HG02623 (cell line): ENCODE measurements around the gene ZNF491.
"Not testable (repeated sequence)": the region's sequence is repeated elsewhere in the genome, so short reads cannot be mapped to it uniquely, and the experiment has no call there.

Experiments used
- ATAC-seq: cut with Tn5 transposase; IDR thresholded peaks from one replicate; pipeline ENCODE4 v1.9.1; 2021; ENCODE audit warnings: moderate library complexity; ENCODE audit not compliant: unreplicated experiment

ZNF491 gene

DNA sequence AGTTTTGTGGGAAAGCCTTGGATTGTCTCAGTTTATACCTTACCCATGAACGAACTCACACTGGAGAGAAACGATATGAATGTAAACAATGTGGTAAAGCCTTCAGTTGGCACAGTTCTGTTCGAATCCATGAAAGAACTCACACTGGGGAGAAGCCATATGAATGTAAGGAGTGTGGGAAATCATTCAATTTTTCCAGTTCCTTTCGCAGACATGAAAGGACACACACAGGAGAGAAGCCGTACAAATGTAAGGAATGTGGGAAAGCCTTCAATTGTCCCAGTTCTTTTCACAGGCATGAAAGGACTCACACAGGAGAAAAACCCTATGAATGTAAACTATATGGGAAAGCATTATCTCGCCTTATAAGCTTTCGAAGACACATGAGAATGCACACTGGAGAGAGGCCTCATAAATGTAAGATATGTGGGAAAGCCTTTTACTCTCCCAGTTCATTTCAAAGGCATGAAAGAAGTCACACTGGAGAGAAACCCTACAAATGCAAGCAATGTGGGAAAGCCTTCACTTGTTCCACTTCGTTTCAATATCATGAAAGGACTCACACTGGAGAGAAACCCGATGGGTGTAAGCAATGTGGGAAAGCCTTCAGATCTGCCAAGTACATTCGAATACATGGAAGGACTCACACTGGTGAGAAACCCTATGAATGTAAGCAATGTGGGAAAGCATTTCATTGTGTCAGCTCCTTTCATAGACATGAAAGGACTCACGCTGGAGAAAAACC is 8.2 kb downstream of the ZNF491 start:
- ATAC-seq: no peak

DNA sequence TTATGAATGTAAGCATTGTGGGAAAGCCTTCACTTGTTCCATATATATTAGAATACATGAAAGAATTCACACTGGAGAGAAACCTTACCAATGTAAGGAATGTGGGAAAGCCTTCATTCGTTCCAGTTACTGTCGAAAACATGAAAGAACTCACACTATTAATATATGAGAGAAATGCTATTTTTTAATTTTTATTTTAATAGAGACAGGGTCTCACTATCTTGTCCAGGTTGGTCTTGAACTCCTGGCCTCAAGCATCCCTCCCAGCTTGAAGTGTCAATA is 8.7 kb downstream of the ZNF491 start:
- no peak for ATAC-seq

GRCh38 chr19:11813703-11814028 is 15.3 kb downstream of the ZNF491 start:
- no peak for ATAC-seq

DNA sequence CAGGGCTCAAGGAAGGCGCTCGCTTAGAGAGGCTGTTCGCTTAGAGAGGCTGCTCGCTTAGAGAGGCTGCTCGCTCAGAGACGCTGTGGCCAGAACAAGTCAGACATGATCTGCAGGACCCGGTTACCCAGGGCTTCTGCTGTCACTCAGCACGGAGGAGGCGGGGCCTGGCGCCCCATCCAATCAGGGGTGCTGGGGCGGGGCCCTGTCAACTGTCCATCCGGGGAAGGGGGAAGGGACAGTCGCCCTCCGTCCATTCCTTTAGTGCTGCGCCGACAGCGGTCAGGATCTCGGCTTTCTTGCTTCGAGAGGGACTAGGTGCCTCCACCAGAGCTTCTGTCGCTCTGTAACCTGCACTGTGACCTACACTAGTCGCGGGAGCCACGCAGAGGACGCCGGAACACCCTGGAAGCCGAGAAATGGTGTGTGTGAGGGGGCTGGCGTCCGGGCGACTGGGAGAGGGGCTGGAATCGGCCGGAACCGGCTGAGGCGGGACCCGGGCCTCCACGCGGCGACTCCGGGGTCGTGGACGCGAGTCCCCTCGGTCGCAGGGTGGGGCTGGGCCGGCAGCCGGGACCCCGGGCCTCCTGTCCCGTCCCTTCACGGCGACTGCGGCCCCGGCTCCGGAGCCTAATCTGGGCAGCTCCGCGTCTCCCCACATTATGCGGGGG is 15.8 kb downstream of the ZNF491 start, which contains the start of gene ZNF440:
ZNF440 (plus strand) TSS at position 245 of the 671 bp plus-strand sequence; CDS start at position 420, 175 bp downstream.
- peak; percentile 97 for ATAC-seq

DNA sequence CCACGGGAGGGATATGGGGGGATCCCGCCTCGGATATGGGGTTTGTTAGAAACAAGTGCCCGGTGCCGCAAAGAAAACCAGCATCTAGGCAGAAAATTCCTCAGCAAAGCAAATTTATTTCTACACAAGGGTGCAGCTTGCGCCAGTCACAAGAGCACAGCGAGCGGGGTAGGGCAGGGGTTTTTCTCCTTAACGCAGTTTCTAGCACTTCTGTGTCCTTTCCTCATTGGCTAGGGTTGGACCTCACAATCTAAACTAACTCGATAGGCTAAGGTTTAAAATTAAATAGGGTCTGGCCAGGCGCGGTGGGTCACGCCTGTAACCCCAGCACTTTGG is 16.3 kb downstream of the ZNF491 start:
- no peak for ATAC-seq

DNA sequence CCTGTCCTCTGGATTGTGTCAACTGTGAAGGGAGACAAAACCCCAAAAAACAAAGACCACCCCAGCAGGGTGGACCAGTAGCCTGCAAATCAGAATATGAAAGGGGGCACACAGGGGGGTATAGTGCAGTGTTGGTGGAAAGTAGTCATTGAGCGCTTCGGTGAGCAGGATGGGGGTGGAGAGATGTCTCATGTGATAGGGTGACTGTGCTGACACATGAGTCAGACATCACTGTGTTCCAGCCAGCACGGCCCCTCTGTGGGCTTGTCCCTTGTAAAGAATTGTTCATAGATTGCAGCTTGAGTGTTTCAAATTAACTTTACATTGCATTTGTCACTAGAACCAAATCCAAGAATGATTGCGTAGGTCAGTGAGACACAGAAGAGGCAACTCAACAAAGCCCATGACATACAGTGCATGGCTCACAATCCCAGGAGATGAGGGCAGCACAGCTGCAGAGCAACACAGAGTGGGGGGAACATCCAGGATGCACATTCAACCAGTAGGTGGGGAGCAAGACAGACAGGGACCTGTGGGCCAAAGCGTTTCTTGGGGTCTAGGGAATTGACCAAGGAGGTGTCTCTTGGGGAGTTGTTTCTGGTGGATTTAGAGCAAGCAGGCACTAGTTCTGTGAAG is 23.3 kb downstream of the ZNF491 start:
- ATAC-seq: no peak

GRCh38 chr19:11828957-11829876 is 30.9 kb downstream of the ZNF491 start:
- not testable (repeated sequence) for ATAC-seq

DNA sequence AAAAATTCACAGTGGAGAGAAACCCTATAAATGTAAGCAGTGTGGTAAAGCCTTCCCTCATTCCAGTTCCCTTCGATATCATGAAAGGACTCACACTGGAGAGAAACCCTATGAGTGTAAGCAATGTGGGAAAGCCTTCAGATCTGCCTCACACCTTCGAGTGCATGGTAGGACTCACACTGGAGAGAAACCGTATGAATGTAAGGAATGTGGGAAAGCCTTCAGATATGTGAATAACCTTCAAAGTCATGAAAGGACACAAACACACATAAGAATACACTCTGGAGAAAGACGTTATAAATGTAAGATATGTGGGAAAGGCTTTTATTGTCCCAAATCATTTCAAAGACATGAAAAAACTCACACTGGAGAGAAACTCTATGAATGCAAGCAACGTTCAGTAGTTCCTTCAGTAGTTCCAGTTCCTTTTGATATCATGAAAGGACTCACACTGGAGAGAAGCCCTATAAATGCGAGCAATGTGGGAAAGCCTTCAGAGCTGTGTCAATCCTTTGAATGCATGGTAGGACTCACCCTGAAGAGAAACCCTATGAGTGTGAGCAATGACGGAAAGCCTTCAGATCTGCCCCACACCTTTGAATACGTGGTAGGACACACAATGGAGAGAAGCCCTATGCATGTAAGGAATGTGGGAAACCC is 34.1 kb downstream of the ZNF491 start:
- ATAC-seq: no peak

DNA sequence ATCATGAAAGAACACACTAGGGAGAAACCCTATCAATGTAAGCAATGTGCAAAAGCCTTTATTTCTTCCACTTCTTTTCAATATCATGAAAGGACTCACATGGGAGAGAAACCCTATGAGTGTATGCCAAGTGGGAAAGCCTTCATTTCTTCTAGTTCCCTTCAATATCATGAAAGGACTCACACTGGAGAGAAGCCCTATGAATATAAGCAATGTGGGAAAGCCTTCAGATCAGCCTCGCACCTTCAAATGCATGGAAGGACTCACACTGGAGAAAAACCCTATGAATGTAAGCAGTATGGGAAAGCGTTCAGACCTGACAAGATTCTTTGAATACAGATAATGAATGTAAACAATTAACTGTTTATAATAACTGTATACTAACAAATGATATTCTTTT is 35.2 kb downstream of the ZNF491 start:
- ATAC-seq: no peak

GRCh38 chr19:11835626-11836066 is 37.3 kb downstream of the ZNF491 start:
- not testable (repeated sequence) for ATAC-seq

DNA sequence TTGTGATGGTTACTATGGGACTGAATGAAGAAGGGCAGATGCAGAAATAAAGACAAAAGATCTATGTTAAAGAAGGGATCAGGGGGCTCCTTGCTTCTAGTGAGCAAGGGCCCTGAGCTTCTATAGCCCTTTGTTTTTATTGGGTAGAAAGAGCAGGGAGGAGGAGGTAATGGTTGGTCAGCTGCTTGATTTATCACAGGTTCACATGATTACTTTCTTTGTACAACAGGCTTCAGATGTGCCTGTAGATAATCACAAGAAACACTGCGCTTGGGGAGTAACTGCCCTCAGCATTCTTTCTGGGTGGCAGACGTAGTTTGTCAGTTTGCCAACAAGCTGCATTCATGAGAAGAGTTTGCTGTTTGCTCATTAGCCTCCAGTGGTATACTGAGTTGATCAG is 45.4 kb downstream of the ZNF491 start:
- ATAC-seq: no peak

DNA sequence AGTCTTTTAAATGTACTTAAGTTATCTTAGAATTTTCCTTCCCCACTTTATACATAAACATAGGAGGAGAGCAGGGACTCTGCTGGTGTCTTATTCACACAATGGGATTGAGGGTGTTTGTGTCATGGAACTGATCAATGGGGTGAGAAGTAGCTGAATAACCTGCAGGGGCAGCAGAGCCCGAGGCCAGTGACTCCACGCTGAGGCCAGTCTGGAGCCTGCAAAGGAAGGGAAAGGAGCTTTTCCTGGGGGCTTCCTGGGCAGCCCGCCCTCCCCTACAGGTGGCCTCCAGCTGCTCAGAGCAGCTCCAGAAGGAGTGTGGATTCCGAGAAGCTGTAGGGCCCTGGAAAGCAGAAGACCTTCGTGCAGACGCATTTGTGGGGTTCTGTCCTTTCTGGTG is 49.3 kb downstream of the ZNF491 start:
- ATAC-seq: not testable (repeated sequence)

DNA sequence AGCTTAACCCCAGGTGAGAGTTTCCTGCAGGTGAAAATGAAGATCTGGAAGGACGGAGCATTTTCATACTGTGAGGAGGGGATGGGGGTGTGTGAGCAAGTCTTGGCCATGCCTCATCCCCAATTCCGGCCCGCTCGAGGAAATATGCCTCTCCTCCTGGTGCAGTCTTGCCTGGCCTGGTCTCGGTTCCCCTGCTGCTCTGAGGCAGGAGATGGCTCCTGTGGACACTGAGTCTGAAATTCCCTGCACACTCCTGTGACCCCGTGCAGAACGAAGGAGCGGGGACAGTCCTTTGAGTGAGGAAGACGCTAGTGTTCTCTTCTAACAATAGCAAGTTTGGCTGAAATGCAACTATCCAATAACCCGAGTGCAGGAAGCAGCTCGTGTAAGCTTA is 49.9 kb downstream of the ZNF491 start:
- no peak for ATAC-seq

GRCh38 chr19:11848594-11849469 is 50.5 kb downstream of the ZNF491 start, which contains the start of gene ZNF439:
ZNF439 (plus strand) TSS chr19:11848726; CDS start chr19:11848868, 142 bp downstream.
- peak; percentile 89 for ATAC-seq

DNA sequence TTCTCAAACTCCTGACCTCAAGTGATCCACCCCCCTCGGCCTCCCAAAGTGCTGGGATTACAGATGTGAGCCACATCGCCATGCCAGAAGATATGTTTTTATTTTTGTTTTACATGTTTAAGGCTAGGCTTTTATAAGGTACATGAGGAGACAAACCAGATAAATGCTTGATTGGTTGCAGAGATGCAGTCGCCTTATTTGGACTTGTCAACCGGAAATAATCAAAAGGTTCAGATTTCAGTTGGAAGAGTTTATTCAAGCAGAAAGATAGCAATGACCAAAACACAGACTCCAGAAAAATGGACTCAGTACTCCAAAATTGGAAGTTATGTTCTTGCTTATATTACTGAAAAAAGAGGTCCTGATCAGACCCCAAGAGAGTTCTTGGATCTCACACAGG is 52.0 kb downstream of the ZNF491 start:
- not testable (repeated sequence) for ATAC-seq

GRCh38 chr19:11853358-11853757 is 55.0 kb downstream of the ZNF491 start:
- ATAC-seq: no peak

- no peak for ATAC-seq
These were observed 58.4 kb downstream of the ZNF491 start for GRCh38 chr19:11856596-11857250.
